ENCODE data around the gene TWSG1. TPM values are rescaled to one million over a fixed set of nuclear protein-coding genes. Genes with fewer than 3 reads are reported as not detected.
A peak's percentile ranks its signal among the peaks of the same experiment; 100 is the strongest.
"Not testable (repeated sequence)": the region's sequence is repeated elsewhere in the genome, so short reads cannot be mapped to it uniquely, and the experiment has no call there.

Gene TWSG1
- total RNA-seq, 3 donors from 2014 or later: 34.4 to 45.9 (median 42.7) TPM

- intact Hi-C loops (cut with DNase I; ENCODE audit: low total_unique reads): no loop called here
- Histone ChIP-seq H3K36me3 (no peaks in the 10 kb centered on the region), H3K27ac (no peak overlapping the region), H3K4me3 (no peak overlapping the region), H3K9me3 (peaks cover 0 to 11% of the 10 kb centered on the region in 2 donors), H3K4me1 (no peaks in the 10 kb centered on the region), H3K27me3 (no peaks in the 10 kb centered on the region)
- no peak for DNase-seq (ENCODE audit: low spot score in 2 of 2)
- TF ChIP-seq POLR2A (IDR thresholded peaks at IDR 0.05): no peak
- no peak for TF ChIP-seq CTCF (IDR thresholded peaks at IDR 0.05)
- TF ChIP-seq POLR2AphosphoS5 (IDR thresholded peaks at IDR 0.05): no peak
These were observed 59.5 kb downstream of the TWSG1 start for GRCh38 chr18:9394046-9394445.

GRCh38 chr18:9400197-9400596, 65.6 kb downstream of the TWSG1 start:
- TF ChIP-seq POLR2A (IDR thresholded peaks at IDR 0.05): no peak
- TF ChIP-seq POLR2AphosphoS5 (IDR thresholded peaks at IDR 0.05): no peak
- TF ChIP-seq CTCF (IDR thresholded peaks at IDR 0.05): no peak
- no peaks in the 10 kb centered on the region for H3K4me1 ChIP-seq
- H3K27me3 ChIP-seq: no peaks in the 10 kb centered on the region
- intact Hi-C loops (cut with DNase I; ENCODE audit: low total_unique reads): no loop called here
- H3K9me3 ChIP-seq: no peaks in the 10 kb centered on the region
- H3K27ac ChIP-seq: peak overlapping the region in 1 of 2 donors; percentile 9
- DNase-seq (ENCODE audit: low spot score in 2 of 2): no peak
- H3K4me3 ChIP-seq: no peak overlapping the region
- no peaks in the 10 kb centered on the region for H3K36me3 ChIP-seq

- TF ChIP-seq POLR2A (IDR thresholded peaks at IDR 0.05) (no peak), CTCF (IDR thresholded peaks at IDR 0.05) (no peak), POLR2AphosphoS5 (IDR thresholded peaks at IDR 0.05) (no peak)
- no peak overlapping the region for H3K27ac ChIP-seq
- intact Hi-C loops (cut with DNase I; ENCODE audit: low total_unique reads): no loop called here
These were observed 66.6 kb downstream of the TWSG1 start for GRCh38 chr18:9401176-9401575.

GRCh38 chr18:9402358-9403007, 67.9 kb downstream of the TWSG1 start:
- H3K9me3 ChIP-seq; H3K36me3 ChIP-seq; H3K4me1 ChIP-seq; H3K27ac ChIP-seq; H3K27me3 ChIP-seq; H3K4me3 ChIP-seq; intact Hi-C loops (cut with DNase I; ENCODE audit: low total_unique reads); DNase-seq (ENCODE audit: low spot score in 2 of 2): not testable (repeated sequence)

More at GRCh38 chr18:9401176-9401575, 66.6 kb downstream of the TWSG1 start:
- no peaks in the 10 kb centered on the region for H3K36me3 ChIP-seq
- H3K9me3 ChIP-seq: no peaks in the 10 kb centered on the region
- no peaks in the 10 kb centered on the region for H3K27me3 ChIP-seq
- H3K4me3 ChIP-seq: no peak overlapping the region
- no peaks in the 10 kb centered on the region for H3K4me1 ChIP-seq
- DNase-seq (ENCODE audit: low spot score in 2 of 2): no peak

- Histone ChIP-seq H3K9me3 (no peaks in the 10 kb centered on the region), H3K27ac (peak overlapping the region in 1 of 2 donors; percentile 38)
These were observed 69.4 kb downstream of the TWSG1 start for GRCh38 chr18:9403795-9404564.

More at GRCh38 chr18:9403795-9404564, 69.4 kb downstream of the TWSG1 start:
- TF ChIP-seq POLR2A (IDR thresholded peaks at IDR 0.05): no peak
- TF ChIP-seq POLR2AphosphoS5 (IDR thresholded peaks at IDR 0.05): no peak
- no peak for TF ChIP-seq CTCF (IDR thresholded peaks at IDR 0.05)
- H3K4me3 ChIP-seq: no peak overlapping the region
- intact Hi-C loops (cut with DNase I; ENCODE audit: low total_unique reads): no loop called here
- DNase-seq (ENCODE audit: low spot score in 2 of 2): no peak
- H3K4me1 ChIP-seq: no peaks in the 10 kb centered on the region
- H3K36me3 ChIP-seq: no peaks in the 10 kb centered on the region
- H3K27me3 ChIP-seq: no peaks in the 10 kb centered on the region

Data from breast epithelium (tissue), 4 donors.